NCI-H446 treated with DMSO at 0.1 percent for 48 hours (cell line): ENCODE measurements around the gene IL17C.

Experiments used
- DNase-seq: peaks from one replicate; lab custom pipeline; 2025; lab: John Stamatoyannopoulos, UW

Gene IL17C

DNA sequence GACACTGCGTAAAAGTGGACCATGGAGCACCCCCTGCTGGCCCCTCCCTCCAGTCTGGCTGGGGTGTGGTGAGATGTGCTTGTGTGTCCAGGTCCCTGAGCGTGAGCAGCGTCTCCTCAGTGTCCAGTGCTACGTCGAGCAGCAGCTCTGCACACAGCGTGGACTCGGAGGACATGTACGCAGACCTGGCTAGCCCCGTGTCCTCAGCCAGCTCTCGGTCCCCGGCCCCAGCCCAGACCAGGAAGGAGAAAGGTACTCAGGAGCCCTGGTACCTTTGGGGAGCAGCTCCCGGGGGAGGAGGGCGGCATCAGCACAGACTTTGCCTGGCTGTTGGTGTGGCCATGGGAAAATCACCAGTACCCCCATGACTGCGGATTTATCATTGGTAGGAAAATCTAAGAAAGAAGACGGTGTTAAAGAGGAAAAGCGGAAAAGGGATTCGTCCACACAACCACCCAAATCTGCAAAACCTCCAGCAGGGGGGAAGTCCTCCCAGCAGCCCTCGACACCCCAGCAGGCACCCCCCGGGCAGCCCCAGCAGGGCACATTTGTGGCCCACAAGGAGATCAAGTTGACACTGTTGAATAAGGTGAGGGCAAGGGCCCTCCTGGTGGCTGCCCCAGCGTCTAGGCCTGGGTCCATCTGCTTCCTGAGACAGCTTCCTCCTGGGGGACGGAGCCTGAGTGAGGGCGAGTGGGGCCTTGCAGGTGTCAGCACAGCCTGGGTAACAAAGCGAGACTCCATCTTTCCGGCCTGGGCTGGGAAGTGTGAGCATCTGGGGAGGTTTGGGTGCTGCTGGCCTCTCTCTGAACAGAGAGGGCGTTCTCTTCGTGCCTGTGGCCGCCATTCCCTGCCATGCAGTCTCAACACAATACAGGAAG lies 10.6 kb upstream of the IL17C start:
- DNase-seq = no peak

DNA sequence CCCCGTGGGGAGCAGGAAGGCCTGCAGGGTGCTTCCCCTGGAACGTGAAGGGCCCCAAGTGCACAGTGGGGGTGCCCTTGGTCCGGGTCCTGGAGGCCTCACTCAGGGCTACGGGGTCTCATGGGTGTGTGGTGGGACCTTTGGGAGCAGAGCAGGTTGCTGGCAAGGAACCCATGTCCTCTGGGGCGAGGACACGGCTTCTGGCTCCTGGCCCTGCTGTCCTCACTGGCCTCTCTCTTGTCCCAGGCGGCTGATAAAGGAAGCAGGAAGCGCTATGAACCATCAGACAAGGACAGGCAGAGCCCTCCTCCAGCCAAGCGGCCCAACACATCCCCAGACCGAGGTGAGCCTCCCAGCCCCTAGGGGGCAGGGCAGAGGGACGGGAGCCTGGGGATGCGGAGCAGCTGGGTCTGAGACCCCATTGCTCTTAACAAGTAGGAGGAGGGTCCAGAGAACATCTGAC lies 9.8 kb upstream of the IL17C start:
- DNase-seq = no peak

DNA sequence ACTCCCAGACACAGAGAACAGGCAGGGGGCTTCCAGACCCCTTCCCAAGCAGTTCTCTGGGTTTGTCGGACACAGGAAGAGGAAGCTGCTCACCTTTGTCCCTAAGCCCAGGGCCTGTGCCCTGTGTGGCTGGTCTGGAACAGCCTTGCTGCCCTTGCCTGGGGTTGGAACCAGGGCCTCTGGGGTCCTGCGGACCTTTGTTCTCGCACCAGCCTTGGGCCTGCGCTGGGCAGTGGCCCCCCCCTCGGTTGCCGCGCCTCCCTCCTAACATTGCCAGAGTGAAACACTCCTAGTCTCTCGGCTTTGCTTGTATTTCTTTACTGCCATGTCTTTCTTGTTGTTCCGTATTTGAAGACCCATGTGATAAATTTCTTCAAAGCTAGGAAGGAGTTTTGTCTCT lies 8.5 kb upstream of the IL17C start:
- no peak for DNase-seq

DNA sequence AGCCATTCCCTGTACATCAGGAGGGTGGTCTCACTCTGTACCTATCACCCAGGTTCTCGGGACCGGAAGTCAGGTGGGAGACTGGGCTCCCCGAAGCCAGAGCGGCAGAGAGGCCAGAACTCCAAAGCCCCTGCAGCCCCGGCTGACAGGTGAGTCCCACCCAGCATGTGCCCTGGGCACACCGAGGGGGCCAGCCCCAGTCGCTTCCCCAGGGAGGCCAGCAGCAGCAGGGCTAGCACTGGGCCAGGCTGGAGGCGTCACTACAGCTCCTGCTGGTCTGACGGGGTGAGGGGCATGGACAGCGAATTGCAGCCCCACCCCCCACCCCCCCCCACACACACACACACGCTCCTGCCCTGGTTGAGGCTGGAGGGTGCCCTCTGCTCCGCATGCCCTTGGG lies 7.9 kb upstream of the IL17C start:
- DNase-seq = no peak

DNA sequence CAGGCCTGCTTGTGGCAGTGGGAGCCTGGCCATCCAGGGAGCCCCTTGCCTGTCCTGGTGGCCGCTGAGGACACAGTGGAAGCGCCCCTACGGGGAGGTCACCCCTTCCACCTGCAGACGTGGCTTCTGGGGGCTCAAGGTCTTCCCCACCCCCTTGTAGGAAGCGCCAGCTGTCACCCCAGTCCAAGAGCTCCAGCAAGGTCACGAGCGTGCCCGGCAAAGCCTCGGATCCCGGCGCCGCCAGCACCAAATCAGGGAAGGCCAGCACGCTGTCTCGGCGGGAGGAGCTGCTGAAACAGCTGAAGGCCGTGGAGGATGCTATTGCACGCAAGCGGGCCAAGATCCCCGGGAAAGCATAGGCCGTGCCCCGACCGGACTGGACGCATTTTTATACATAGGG lies 7.4 kb upstream of the IL17C start:
- no peak for DNase-seq

DNA sequence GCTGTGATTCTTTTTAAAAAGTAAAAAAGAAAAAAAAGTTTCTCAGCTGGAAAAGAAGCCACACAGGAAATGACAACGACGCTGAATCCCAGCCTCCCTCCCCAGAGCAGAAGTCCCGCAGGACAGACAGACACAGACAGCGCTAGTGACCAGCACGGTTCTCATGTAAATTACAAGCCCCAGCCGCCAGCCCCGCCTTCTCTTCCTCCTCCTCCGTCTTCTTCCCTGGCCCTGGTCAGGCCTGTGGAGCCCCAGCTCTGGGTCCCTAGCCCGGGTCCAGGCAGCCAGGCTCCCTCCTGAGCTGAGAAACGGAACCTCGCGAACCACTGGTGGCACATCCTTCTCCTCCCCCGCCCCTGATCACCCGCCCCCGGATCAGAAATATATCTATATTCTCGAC lies 7.0 kb upstream of the IL17C start:
- no peak for DNase-seq

DNA sequence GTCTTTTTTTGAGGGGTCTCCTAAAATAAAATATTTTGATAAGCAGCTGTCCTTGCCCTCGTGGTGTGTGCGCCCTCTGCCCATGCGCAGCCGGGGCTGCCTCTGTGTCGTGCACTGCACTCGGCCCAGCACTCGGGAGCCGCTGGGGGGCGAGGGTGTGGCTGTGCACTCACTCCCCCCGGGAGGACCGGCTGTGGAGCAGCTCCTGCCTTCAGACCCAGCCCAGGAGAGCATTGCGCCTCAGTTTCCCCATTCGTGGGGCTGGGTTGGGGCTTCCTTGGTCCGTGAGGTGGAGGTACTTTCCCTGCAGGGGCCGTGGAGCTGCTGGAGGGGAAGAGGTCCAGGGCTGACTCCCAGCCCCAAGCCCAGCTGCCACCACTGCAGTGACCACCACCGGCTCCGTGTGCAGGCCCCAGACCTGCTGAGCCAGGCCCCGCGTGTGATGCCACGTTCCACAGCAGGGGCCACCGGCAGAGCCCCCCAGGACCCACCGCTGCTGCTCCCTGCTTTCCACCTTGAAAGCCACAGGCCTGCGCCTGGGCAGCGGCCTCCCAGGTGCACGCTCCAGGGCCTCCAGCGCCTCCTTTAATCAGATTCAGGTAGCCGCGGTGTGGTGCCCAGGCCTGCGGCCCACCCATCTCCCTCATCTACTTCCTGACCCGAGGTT lies 6.3 kb upstream of the IL17C start:
- no peak for DNase-seq

DNA sequence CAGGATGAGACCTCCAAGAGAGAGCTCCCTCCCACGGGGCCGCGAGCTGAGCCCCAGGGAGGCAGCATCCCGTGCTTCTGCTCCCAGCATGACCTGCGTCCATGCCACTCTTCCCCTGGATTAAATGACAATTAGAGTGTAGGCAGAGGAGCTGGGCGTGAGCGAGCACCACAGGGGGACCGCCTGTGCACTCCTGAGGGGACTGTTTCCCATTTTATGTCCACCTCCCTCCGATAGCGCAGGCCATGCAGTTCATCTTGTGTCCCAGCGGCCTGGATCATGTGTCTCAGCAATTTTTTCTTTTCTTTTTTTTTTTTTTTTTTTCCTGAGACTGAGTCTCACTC lies 5.8 kb upstream of the IL17C start:
- DNase-seq = no peak

DNA sequence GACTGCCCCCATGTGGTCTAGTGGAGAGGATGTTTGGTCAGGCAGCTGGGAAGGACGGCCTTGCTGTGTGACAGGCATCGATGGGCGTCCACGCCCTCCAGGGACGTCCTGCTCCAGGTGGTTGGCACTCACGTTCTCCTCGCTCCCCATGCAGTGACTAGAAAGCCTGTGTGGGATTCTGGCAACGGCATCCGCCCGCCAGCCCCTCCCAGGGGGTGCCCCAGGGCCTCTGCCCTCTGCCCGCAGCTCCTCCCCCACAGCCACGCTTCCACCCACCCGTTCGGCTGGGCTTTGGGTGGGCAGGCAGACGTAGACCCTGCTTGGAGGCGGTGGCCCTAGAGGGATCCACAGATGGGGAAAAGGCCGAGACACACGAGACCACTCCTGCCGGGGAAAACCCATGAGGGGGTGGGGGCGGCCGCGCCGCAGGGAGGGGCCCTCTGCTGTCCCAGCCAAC lies 4.7 kb upstream of the IL17C start:
- no peak for DNase-seq

DNA sequence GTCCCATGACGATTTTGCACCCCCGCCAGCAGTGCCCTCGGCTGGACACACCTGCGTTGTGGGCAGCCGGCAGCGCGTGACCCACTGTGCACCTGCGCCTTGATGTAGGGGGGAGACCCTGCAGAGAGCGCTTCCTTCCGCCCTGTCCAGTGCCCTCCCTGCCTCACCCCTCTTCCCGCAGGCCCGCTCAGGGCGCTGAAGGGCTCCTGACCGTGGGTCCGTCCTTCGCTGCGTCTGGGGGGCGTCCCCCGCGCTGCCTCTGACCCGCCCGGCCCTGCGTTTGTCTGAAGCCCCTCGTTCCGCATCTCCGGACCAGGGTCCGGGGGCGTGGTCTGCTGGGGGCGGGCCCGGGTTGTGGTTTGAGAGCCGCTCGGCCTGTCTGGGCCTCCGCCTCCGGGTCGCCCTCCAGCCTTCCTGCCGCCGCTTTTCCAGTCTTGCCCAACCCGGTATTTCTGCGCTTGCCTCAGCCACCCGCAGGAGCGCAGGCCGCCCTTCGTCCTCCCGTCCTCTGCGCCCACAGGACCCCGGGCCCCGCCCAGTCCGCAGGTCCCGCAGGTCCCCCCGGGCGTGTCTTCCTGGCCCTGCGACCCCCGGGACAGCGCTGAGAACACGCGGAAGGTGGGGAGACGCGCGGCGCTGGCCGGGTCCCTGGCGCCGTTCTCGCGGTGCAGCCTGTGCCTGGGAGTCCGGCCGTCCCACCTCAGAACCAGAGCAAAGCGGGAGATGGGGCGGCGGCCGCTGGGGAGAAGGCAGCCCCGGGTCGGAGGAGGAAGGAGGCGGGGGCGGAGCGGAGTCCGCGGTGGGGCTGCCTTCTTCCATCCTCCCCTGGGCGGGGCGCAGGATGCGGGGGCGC lies 4.0 kb upstream of the IL17C start:
- no peak for DNase-seq

DNA sequence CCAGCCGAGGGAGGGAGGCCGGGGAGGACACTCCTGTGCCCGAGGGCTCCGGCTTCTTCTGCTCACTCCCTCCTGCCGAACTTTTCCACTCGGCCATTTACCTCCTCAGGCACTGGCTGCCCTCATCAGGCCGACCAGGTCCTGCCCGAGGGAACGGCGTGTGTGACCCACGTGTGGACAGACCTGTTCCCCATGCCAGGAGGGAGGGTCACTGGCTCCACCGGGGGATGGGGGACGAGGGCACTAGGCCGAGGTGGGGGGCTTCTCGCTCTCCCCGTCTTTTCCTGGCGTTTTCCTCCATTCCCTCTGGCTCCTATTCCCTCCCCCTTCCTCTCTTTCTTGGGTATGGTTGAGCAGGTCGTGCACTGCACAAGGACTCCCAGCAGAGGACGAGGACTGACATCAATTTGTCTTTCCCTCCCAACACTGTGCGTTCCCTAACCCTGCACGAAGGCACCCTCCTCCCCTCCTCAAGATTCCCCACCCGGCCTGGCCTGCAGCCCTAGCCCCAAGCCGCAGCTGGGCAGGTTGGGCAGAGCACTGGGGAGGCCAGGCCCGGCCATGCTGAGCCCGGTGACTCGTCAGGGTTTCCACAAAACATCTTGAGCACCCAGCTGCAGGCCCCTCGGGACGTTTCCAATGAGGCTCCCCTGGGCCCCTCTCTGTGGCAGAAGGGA lies 3.2 kb upstream of the IL17C start:
- no peak for DNase-seq

DNA sequence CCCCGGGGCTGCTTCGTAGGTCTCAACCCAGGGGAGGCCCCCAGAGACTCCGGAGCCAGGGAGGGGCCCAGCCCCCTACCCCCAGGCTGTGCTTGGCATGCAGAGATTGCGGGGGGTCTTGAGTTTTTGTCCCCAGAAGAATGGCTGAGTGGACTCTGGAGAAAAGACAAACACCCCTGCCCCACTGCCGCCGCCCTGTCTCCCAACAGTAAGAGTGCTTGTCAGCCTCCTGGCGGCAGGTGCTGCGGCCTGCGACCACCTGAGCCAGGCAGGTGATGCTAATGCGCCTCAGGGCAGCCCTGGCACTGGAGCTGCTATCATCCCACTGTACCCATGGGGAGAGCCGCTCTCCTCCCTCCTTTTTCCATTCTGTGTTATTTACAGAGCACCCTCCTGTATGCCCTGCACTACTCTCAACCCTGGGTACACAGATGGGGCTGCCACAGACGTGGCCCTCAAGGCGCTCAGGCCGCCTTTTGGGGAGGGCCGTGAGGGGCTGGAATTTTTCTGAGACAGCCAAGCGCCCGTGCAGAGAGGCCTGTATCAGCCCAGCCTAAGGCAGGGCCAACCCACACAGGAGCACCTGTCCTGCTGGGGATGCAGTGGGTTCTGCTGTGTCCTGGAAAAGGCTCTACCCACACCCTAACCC lies 2.6 kb upstream of the IL17C start:
- no peak for DNase-seq

DNA sequence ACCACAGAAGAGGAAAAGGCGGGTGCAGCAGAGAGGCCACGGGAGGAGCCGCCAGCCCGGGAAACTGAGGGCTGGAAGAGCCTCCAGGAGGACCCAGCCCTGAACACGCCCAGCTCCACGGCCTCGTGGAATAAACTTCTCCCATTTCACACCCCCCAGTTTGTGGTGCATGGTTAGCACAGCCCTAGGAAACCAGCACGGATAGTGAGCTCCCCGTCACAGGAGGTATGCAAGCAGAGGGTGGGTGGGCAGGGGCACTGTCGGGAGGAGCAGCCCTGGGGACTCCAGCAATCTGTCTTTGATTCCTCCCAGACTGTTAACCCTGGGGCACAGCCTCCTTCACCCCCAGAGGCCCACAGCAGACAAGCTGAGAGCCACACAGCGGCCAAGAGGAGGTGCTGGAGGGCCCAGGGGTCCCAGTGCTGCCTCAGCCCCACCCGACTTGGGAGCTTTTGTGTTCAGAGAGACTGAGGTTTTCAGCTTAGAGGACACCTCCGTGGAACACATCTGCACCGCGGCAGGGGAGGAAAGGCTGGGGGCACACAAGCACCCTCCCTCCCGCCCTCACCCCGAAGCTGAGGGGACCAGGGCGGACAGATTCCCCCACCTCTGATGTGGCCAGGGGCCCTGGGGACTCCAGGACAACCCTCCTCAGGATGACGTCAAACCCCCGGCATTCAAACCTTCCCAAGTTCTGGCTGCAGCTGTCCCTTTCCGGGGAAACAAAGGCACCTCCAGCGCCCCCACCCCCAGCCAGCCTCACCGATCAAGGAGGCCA lies 1.7 kb upstream of the IL17C start:
- DNase-seq = no peak

DNA sequence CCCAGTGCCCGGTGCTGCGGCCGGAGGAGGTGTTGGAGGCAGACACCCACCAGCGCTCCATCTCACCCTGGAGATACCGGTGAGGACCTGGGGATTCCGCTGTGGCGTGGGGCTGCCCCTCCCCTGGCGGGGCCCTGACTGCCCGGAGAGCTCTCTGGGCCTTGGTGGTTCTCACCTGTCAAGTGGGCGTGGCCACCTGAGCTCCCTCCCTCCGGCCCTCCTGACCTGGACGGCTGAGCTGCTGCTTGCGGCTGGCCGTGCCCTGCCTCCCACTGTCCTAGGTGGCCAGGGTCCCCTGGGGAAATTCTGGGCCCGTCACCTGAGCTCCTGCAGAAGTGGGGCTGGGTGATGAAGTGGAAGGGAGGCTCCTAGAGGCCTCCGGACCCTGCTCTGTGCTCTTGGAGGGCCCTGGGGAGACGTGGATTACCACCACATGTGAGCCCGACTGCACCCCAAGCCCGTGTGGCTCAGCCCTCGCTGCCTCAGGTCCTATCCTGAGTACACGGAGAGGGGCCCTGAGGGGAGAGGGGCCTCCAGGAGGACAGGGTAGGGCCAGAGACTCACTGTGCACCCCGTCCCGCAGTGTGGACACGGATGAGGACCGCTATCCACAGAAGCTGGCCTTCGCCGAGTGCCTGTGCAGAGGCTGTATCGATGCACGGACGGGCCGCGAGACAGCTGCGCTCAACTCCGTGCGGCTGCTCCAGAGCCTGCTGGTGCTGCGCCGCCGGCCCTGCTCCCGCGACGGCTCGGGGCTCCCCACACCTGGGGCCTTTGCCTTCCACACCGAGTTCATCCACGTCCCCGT lies 1.1 kb downstream of the IL17C start:
- DNase-seq = no peak

DNA sequence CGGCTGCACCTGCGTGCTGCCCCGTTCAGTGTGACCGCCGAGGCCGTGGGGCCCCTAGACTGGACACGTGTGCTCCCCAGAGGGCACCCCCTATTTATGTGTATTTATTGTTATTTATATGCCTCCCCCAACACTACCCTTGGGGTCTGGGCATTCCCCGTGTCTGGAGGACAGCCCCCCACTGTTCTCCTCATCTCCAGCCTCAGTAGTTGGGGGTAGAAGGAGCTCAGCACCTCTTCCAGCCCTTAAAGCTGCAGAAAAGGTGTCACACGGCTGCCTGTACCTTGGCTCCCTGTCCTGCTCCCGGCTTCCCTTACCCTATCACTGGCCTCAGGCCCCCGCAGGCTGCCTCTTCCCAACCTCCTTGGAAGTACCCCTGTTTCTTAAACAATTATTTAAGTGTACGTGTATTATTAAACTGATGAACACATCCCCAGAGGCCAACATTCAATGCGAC lies 1.7 kb downstream of the IL17C start:
- no peak for DNase-seq

DNA sequence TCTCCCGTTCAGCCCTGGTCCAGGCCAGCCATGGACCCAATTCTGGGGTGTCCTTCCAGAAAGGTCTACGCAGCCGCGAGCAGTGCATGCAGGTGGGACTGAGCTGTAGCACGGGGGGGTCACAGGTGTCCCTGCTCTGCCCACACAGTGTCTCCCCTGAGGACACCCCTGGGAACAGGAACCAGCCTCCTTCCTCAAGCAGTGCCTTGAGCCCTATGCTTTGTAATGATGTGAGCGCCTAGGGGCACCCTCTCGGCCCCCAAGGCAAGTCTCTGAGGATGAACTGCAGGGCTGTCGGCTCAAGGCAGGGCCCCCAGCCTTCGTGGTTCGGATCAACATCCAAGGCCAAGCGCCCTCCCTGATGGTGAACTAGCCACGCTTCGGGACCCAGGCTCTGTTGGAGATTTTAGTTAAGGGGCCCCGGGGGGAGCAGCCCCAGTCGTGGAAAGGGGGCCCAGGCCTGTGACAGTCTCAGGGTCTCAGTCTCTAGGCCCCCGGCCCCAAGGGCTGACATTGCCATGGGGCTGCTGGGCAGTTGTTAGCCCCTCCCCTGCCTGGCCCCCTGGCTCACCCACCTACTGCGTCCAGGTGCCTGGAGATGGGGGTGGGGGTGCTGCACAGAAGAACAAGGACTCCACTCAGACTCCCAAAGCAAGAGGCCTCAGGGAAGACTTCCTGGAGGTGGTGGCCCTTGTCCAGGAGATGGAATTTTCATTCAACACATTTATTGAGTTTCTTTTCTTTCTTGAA lies 2.3 kb downstream of the IL17C start:
- no peak for DNase-seq

DNA sequence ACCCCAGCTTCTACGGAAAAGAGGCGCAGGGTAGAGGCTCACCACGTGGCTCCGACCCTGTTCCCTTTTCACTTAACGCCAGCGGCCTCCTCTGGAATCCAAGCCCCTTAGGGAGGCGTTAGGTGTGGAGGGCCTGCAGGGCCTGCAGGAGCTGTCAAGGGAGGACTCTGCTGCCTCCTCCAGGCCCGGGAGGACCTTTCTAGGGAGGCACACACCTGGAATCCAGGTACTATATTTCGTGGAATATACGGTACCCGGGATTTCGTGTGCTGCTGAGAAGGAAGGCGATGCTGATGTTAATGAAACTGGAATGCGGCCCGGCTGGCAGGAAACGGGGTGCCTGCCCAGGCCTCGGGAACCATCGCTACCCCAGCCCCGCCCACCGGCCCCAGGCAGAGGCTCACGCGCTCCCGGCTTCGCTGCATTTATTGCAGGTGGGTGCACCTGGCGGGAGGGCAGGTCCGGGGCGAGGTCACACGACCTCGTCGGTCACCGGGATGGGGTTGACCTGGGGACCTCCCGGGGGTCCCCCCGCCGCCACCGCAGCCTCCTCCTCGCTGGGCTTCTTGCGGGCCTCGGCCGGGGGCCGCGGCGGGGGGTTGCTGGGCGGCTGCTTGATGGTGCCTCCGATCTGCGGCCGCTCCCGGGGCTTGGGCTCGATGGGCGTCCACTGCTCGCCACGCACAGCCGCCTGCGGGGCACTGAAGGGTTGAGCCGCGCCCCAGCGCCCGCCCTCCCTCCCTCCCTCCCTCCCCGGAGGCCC lies 4.7 kb downstream of the IL17C start:
- DNase-seq = no peak

DNA sequence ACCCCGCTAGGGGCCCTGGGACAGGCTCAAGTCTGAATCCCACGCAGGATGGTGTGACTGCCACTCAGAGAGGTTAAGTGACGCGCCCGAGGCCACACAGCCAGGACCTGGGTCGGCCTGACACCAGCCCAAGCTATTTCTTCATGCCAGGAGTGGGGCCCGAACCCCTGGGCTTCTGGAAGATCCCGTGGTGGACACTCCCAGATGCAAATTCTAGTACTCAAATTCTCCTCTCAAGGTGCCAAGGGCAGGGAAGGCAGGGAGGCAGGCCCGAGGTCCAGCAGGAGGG lies 5.2 kb downstream of the IL17C start:
- DNase-seq = no peak

DNA sequence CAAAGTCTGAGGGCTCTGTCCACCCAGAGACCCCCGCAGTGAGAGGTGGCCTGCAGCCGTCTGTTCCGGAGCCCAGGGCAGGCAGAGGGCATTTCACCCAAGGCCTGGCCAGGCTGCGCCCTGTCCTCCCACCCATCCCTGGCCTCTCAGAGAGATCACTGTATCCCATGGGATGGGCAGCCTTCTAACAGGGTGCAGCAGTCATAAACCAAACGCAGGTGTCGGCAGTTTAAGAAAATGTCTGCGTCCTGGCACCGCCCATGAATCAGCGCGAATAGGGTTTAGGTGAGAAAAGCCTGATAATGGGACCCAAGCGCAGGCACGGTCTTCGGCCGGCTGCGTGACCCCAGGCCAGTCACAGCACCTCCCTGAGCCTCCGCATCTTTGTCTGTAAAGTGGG lies 7.1 kb downstream of the IL17C start:
- DNase-seq = no peak
